Measurements from ENCODE around the gene PINK1. TPM values are rescaled to one million over a fixed set of nuclear protein-coding genes. Genes with fewer than 3 reads are reported as not detected.

PINK1 gene
- total RNA-seq, 1 experiment from 2014 or later: 7.2 TPM

DNA sequence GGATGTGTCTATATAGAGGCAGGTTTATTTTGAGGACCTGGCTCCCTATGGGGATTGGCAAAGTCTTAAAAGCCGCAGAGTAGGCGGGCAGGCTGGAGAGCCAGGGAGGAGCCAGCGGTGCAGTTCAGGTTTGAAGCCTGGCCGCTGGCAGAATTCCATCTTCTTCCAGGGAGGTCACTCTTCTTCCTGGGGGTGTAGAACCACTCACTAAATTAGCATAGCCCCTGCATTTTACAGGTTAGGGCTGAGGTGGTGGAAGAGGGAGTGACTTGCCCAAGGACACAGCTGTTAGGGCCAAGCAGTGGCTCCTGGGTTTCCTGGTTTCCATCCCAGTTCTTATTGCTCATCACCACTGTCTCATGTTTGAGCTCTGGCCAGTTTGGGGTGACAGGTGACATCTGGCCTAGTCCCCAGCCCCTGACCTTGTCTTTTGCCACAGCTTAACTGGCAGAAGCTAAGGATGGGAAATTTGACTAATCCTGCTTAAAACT is 1.4 kb downstream of the PINK1 start:
- Histone ChIP-seq H3K4me1 (ENCODE audit: insufficient read depth, low read length, poor library complexity, severe bottlenecking) (no peaks in the 10 kb centered on the region), H3K9me3 (ENCODE audit: low read depth, low read length, poor library complexity, severe bottlenecking) (no peaks in the 10 kb centered on the region), H3K4me3 (ENCODE audit: low read depth, low read length, poor library complexity, severe bottlenecking) (peak overlapping the region; percentile 84), H3K36me3 (ENCODE audit: insufficient read depth, low read length, poor library complexity, severe bottlenecking) (no peaks in the 10 kb centered on the region), H3K27ac (ENCODE audit: low read depth, low read length, poor library complexity, severe bottlenecking) (peak overlapping the region; percentile 55), H3K27me3 (replicated peaks; ENCODE audit: insufficient read depth, low read depth, low read length, poor library complexity) (no peaks in the 10 kb centered on the region)
- BruUV-seq (replicated peaks): no TSS peak
- ChIA-PET POLR2A (ENCODE audit: low non-redundant PET) (no interaction called here), CTCF (interaction anchor here (1.4 to 2.7 kb wide), 2 partner anchors 26 to 59 kb away, joined by 4 to 26 read pairs; partner anchors contain the start of gene DDOST)
- TF ChIP-seq EZH2 (IDR thresholded peaks at IDR 0.05; ENCODE audit: borderline replicate concordance, low read depth, low read length, poor library complexity, severe bottlenecking): no peak
- TF ChIP-seq, protein P1, sequence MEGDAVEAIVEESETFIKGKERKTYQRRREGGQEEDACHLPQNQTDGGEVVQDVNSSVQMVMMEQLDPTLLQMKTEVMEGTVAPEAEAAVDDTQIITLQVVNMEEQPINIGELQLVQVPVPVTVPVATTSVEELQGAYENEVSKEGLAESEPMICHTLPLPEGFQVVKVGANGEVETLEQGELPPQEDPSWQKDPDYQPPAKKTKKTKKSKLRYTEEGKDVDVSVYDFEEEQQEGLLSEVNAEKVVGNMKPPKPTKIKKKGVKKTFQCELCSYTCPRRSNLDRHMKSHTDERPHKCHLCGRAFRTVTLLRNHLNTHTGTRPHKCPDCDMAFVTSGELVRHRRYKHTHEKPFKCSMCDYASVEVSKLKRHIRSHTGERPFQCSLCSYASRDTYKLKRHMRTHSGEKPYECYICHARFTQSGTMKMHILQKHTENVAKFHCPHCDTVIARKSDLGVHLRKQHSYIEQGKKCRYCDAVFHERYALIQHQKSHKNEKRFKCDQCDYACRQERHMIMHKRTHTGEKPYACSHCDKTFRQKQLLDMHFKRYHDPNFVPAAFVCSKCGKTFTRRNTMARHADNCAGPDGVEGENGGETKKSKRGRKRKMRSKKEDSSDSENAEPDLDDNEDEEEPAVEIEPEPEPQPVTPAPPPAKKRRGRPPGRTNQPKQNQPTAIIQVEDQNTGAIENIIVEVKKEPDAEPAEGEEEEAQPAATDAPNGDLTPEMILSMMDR (conservative IDR thresholded peaks at IDR 0.05; ENCODE audit: low read depth, low read length): no peak
- intact Hi-C loops (cut with micrococcal nuclease; ENCODE audit: unreplicated experiment): loop anchor here (1.0 kb wide), 1 partner anchor 59 kb away; no protein-coding TSS in a partner anchor
- peak; percentile 77 for DNase-seq (ENCODE audit: low spot score)

DNA sequence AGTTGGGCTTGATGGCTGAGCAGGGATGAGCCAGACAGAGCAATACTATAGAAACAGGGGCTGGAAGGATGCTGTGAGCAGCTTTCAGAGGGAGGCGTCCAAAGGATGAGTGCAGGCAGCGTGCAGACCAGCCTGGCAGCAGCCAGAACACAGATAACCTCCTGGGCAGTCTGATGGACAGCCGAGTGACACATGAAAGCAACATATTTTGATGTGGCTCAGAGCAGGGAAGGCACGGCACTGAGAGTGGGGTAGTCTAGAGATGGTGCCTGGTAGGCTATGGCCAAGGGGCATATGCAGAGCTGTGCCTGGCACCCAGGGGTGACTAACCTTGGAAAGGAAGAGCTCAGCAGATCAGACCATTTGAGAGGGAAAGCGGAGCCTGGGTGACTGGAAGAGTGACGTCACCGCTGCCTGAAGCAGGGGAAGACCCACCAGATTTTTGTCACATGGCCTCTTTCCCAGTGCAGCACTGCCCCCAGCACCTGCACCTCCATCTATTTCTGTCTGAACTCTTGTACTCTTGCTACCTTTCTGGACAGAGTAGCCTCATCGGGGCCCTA is 3.6 kb downstream of the PINK1 start:
- intact Hi-C loops (cut with micrococcal nuclease; ENCODE audit: unreplicated experiment): no loop called here
- BruUV-seq (replicated peaks): no TSS peak
- DNase-seq (ENCODE audit: low spot score): no peak
- Histone ChIP-seq H3K36me3 (ENCODE audit: insufficient read depth, low read length, poor library complexity, severe bottlenecking) (no peaks in the 10 kb centered on the region), H3K4me3 (ENCODE audit: low read depth, low read length, poor library complexity, severe bottlenecking) (no peak overlapping the region), H3K9me3 (ENCODE audit: low read depth, low read length, poor library complexity, severe bottlenecking) (no peaks in the 10 kb centered on the region), H3K27ac (ENCODE audit: low read depth, low read length, poor library complexity, severe bottlenecking) (no peak overlapping the region), H3K27me3 (replicated peaks; ENCODE audit: insufficient read depth, low read depth, low read length, poor library complexity) (no peaks in the 10 kb centered on the region), H3K4me1 (ENCODE audit: insufficient read depth, low read length, poor library complexity, severe bottlenecking) (no peaks in the 10 kb centered on the region)
- CTCF ChIA-PET: no interaction called here
- POLR2A ChIA-PET (ENCODE audit: low non-redundant PET): no interaction called here
- no peak for TF ChIP-seq EZH2 (IDR thresholded peaks at IDR 0.05; ENCODE audit: borderline replicate concordance, low read depth, low read length, poor library complexity, severe bottlenecking)
- TF ChIP-seq, protein P1 (conservative IDR thresholded peaks at IDR 0.05; ENCODE audit: low read depth, low read length): no peak

DNA sequence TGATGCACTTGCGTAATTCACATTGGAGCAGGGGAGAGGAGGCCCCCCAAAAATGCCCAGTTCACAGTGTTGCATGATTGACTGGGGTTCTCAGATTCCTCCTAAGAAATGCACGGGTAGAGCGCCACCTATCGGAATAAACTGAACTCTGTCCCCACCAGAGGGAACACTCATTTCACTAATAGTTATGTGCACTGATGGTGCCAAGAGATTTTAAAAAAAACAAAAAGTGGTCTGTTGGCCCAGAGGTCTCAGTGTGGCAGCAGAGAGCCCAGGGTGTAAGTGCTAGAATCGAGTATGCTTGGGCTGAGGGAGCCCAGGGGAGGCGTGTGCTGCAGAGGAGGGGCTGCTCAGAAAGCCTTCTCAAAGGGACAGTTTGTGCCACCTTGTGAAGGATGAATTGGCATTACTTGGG is 6.9 kb downstream of the PINK1 start:
- no peaks in the 10 kb centered on the region for H3K27me3 ChIP-seq (replicated peaks; ENCODE audit: insufficient read depth, low read depth, low read length, poor library complexity)
- ChIA-PET POLR2A (ENCODE audit: low non-redundant PET) (no interaction called here), CTCF (no interaction called here)
- DNase-seq (ENCODE audit: low spot score): peak; percentile 65
- no peaks in the 10 kb centered on the region for H3K4me1 ChIP-seq (ENCODE audit: insufficient read depth, low read length, poor library complexity, severe bottlenecking)
- intact Hi-C loops (cut with micrococcal nuclease; ENCODE audit: unreplicated experiment): loop anchor here (1.0 kb wide), 1 partner anchor 118 kb away; no protein-coding TSS in a partner anchor
- no peak overlapping the region for H3K27ac ChIP-seq (ENCODE audit: low read depth, low read length, poor library complexity, severe bottlenecking)
- TF ChIP-seq, protein P1 (conservative IDR thresholded peaks at IDR 0.05; ENCODE audit: low read depth, low read length): peak; percentile 85
- no peak for TF ChIP-seq EZH2 (IDR thresholded peaks at IDR 0.05; ENCODE audit: borderline replicate concordance, low read depth, low read length, poor library complexity, severe bottlenecking)
- BruUV-seq (replicated peaks): no TSS peak
- no peaks in the 10 kb centered on the region for H3K9me3 ChIP-seq (ENCODE audit: low read depth, low read length, poor library complexity, severe bottlenecking)
- no peak overlapping the region for H3K4me3 ChIP-seq (ENCODE audit: low read depth, low read length, poor library complexity, severe bottlenecking)
- H3K36me3 ChIP-seq (ENCODE audit: insufficient read depth, low read length, poor library complexity, severe bottlenecking): no peaks in the 10 kb centered on the region
